ENCODE measurements around the gene ROR1.

The ROR1 gene

GRCh38 chr1:64179588-64179987 lies 405.8 kb downstream of the ROR1 start:
- TF ChIP-seq ZNF565 (CRISPR knock-in tag; conservative IDR thresholded peaks at IDR 0.05; ENCODE audit: low read depth) (no peak), ZNF70 (CRISPR knock-in tag; IDR thresholded peaks at IDR 0.05) (no peak), SNAI2 (CRISPR knock-in tag; IDR thresholded peaks at IDR 0.05) (no peak), RARB (CRISPR knock-in tag; IDR thresholded peaks at IDR 0.05) (no peak), TOX (CRISPR knock-in tag; IDR thresholded peaks at IDR 0.05; ENCODE audit: borderline replicate concordance) (no peak), ISL1 (CRISPR knock-in tag; IDR thresholded peaks at IDR 0.05) (no peak), ZC3H10 (CRISPR knock-in tag; IDR thresholded peaks at IDR 0.05) (no peak)
- TF ChIP-seq, protein P1, sequence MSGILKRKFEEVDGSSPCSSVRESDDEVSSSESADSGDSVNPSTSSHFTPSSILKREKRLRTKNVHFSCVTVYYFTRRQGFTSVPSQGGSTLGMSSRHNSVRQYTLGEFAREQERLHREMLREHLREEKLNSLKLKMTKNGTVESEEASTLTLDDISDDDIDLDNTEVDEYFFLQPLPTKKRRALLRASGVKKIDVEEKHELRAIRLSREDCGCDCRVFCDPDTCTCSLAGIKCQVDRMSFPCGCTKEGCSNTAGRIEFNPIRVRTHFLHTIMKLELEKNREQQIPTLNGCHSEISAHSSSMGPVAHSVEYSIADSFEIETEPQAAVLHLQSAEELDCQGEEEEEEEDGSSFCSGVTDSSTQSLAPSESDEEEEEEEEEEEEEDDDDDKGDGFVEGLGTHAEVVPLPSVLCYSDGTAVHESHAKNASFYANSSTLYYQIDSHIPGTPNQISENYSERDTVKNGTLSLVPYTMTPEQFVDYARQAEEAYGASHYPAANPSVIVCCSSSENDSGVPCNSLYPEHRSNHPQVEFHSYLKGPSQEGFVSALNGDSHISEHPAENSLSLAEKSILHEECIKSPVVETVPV (CRISPR knock-in tag; IDR thresholded peaks at IDR 0.05): no peak

GRCh38 chr1:64182207-64182606 lies 408.4 kb downstream of the ROR1 start:
- ATAC-seq: no peak
- no peak for TF ChIP-seq ZNF565 (CRISPR knock-in tag; conservative IDR thresholded peaks at IDR 0.05; ENCODE audit: low read depth)

More at GRCh38 chr1:64179588-64179987, 405.8 kb downstream of the ROR1 start:
- no peak for ATAC-seq

- ATAC-seq: peak; percentile 61
- 0 out of 2 replicates have a peak, but pooled peaks have one; percentile 21 for TF ChIP-seq PPARA (CRISPR knock-in tag; IDR thresholded peaks at IDR 0.05; ENCODE audit: borderline replicate concordance)
- peak; percentile 60; the same call in 1 of the 2 replicates for TF ChIP-seq TCF4 (CRISPR knock-in tag; IDR thresholded peaks at IDR 0.05; ENCODE audit: borderline replicate concordance)
- peak; percentile 86; the same call in 1 of the 2 replicates for TF ChIP-seq SNAI2 (CRISPR knock-in tag; IDR thresholded peaks at IDR 0.05)
- TF ChIP-seq ZNF8 (CRISPR knock-in tag; IDR thresholded peaks at IDR 0.05): 0 out of 2 replicates have a peak, but pooled peaks have one; percentile 18
- TF ChIP-seq ZFP3 (CRISPR knock-in tag; IDR thresholded peaks at IDR 0.05): no peak
- no peak for TF ChIP-seq ZFP30 (CRISPR knock-in tag; IDR thresholded peaks at IDR 0.05)
- TF ChIP-seq ESRRG (CRISPR knock-in tag; IDR thresholded peaks at IDR 0.05): no peak
- TF ChIP-seq, protein P2, sequence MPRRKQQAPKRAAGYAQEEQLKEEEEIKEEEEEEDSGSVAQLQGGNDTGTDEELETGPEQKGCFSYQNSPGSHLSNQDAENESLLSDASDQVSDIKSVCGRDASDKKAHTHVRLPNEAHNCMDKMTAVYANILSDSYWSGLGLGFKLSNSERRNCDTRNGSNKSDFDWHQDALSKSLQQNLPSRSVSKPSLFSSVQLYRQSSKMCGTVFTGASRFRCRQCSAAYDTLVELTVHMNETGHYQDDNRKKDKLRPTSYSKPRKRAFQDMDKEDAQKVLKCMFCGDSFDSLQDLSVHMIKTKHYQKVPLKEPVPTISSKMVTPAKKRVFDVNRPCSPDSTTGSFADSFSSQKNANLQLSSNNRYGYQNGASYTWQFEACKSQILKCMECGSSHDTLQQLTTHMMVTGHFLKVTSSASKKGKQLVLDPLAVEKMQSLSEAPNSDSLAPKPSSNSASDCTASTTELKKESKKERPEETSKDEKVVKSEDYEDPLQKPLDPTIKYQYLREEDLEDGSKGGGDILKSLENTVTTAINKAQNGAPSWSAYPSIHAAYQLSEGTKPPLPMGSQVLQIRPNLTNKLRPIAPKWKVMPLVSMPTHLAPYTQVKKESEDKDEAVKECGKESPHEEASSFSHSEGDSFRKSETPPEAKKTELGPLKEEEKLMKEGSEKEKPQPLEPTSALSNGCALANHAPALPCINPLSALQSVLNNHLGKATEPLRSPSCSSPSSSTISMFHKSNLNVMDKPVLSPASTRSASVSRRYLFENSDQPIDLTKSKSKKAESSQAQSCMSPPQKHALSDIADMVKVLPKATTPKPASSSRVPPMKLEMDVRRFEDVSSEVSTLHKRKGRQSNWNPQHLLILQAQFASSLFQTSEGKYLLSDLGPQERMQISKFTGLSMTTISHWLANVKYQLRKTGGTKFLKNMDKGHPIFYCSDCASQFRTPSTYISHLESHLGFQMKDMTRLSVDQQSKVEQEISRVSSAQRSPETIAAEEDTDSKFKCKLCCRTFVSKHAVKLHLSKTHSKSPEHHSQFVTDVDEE (CRISPR knock-in tag; IDR thresholded peaks at IDR 0.05): 0 out of 2 replicates have a peak, but pooled peaks have one; percentile 67
- TF ChIP-seq ISL1 (CRISPR knock-in tag; IDR thresholded peaks at IDR 0.05): no peak
Measured at GRCh38 chr1:64183395-64184002, 409.7 kb downstream of the ROR1 start.

- TF ChIP-seq ZNF565 (CRISPR knock-in tag; conservative IDR thresholded peaks at IDR 0.05; ENCODE audit: low read depth) (no peak), ZNF8 (CRISPR knock-in tag; IDR thresholded peaks at IDR 0.05) (no peak)
- ATAC-seq: no peak
Measured at GRCh38 chr1:64184003-64184440, 410.2 kb downstream of the ROR1 start.

- TF ChIP-seq BACH2 (CRISPR knock-in tag; IDR thresholded peaks at IDR 0.05; ENCODE audit: borderline replicate concordance) (no peak), POU6F1 (CRISPR knock-in tag; IDR thresholded peaks at IDR 0.05; ENCODE audit: borderline replicate concordance, low read depth) (no peak), TOX (CRISPR knock-in tag; IDR thresholded peaks at IDR 0.05; ENCODE audit: borderline replicate concordance) (no peak), ZNF565 (CRISPR knock-in tag; conservative IDR thresholded peaks at IDR 0.05; ENCODE audit: low read depth) (no peak), ISL1 (CRISPR knock-in tag; IDR thresholded peaks at IDR 0.05) (no peak), ARNTL (CRISPR knock-in tag; IDR thresholded peaks at IDR 0.05; ENCODE audit: borderline replicate concordance, low read depth) (no peak), SNAI2 (CRISPR knock-in tag; IDR thresholded peaks at IDR 0.05) (no peak), GLIS3 (CRISPR knock-in tag; IDR thresholded peaks at IDR 0.05) (no peak), CSDC2 (CRISPR knock-in tag; IDR thresholded peaks at IDR 0.05) (no peak)
- TF ChIP-seq, protein P3, sequence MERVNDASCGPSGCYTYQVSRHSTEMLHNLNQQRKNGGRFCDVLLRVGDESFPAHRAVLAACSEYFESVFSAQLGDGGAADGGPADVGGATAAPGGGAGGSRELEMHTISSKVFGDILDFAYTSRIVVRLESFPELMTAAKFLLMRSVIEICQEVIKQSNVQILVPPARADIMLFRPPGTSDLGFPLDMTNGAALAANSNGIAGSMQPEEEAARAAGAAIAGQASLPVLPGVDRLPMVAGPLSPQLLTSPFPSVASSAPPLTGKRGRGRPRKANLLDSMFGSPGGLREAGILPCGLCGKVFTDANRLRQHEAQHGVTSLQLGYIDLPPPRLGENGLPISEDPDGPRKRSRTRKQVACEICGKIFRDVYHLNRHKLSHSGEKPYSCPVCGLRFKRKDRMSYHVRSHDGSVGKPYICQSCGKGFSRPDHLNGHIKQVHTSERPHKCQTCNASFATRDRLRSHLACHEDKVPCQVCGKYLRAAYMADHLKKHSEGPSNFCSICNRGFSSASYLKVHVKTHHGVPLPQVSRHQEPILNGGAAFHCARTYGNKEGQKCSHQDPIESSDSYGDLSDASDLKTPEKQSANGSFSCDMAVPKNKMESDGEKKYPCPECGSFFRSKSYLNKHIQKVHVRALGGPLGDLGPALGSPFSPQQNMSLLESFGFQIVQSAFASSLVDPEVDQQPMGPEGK (CRISPR knock-in tag; IDR thresholded peaks at IDR 0.05; ENCODE audit: borderline replicate concordance): no peak
- peak; percentile 14; the same call in 1 of the 3 replicates for ATAC-seq
Measured at GRCh38 chr1:64186138-64186897, 412.5 kb downstream of the ROR1 start.

Data from SK-N-SH treated with all-trans-retinoic acid at 6 μM for 48 hours (cell line).